Aorta (tissue), 5 donors: ENCODE data around the gene C16orf54. TPM values are rescaled to one million over a fixed set of nuclear protein-coding genes. Genes with fewer than 3 reads are reported as not detected.
"Not testable (repeated sequence)": the region's sequence is repeated elsewhere in the genome, so short reads cannot be mapped to it uniquely, and the experiment has no call there.

Source experiments
- ATAC-seq: fragments of 200-7000 bp; cut with Tn5 transposase; one replicate; pipeline ENCODE4 v1.9.1; 2022; ENCODE audit warnings: moderate library complexity; ENCODE audit not compliant: low FRiP score
- DNase-seq, 2 donors: peaks; one replicate each; pipeline ENCODE4 v3.0.0-alpha.2; 2020
- H3K27ac ChIP-seq, 2 donors: one replicate each; pipeline ENCODE4 v1.5.1; 2013; ENCODE audit warnings: low read length in 2 of 2, mild to moderate bottlenecking in 2 of 2, moderate library complexity in 2 of 2, control low read depth in 1 of 2, inconsistent platforms in 1 of 2, low read depth in 1 of 2
- H3K27me3 ChIP-seq, 2 donors: one replicate each; pipeline ENCODE4 v1.6.1; 2013; ENCODE audit warnings: control low read depth in 1 of 2, low read length in 1 of 2, mild to moderate bottlenecking in 1 of 2, moderate library complexity in 1 of 2; ENCODE audit not compliant: insufficient read depth in 2 of 2, control insufficient read depth in 1 of 2
- H3K36me3 ChIP-seq, 2 donors: one replicate each; pipeline ENCODE4 v1.6.1; 2013; ENCODE audit warnings: control low read depth in 1 of 2, low read length in 1 of 2, mild to moderate bottlenecking in 1 of 2; ENCODE audit not compliant: insufficient read depth in 2 of 2, control insufficient read depth in 1 of 2
- H3K4me1 ChIP-seq, 2 donors: one replicate each; pipeline ENCODE4 v1.6.1; 2013; ENCODE audit warnings: low read length in 2 of 2, control low read depth in 1 of 2, mild to moderate bottlenecking in 1 of 2, moderate library complexity in 1 of 2; ENCODE audit not compliant: insufficient read depth in 2 of 2, control insufficient read depth in 1 of 2
- H3K4me3 ChIP-seq, 2 donors: one replicate each; pipeline ENCODE4 v1.5.1; 2013; ENCODE audit warnings: low read length in 2 of 2, control low read depth in 1 of 2, mild to moderate bottlenecking in 1 of 2
- H3K9me3 ChIP-seq: one replicate; pipeline ENCODE4 v1.6.1; 2013; ENCODE audit warnings: mild to moderate bottlenecking, low read length; ENCODE audit not compliant: control insufficient read depth
- WGBS, 2 donors: extraction: QIAGEN DNeasy Blood & Tissue Kit; methylation state at CpG; one replicate each; pipeline ENCODE4 v1.1.7; 2013; 5-methylcytosine and 5-hydroxymethylcytosine counted together
- intact Hi-C, 2 donors: fragments of 100-400 bp; cut with DNase I; formaldehyde crosslinking; loops; one replicate each; pipeline versions ENCODE4 v1.14.2 to v1.15.0; 2022
- long read RNA-seq, 2 donors: library from polyadenylated mRNA; unstranded; transcript quantifications; one replicate each; pipeline ENCODE4 v2.0.0, GENCODE V29; 2020 to 2021
- polyA plus RNA-seq, 2 donors: library from polyadenylated mRNA; stranded (reverse); fragments of 200-250 nt; gene quantifications; one replicate each; pipeline ENCODE4 v1.2.3, GENCODE V29; 2013
- total RNA-seq, 2 donors: library from RNA; stranded (reverse); fragmentation: NEBNext Ultra II Directional; extraction: Animal tissue kit (Norgen Biotek cat#: 25700); gene quantifications; one replicate each; pipeline ENCODE4 v1.2.1, GENCODE V29; 2021
- donor health status: healthy with polysubstance abuse.
- donor health status: Bipolar disorder and iron deficiency.
- donor health status: DM: no; HTN: no; CAD: no.
- donor health status: DM: no; HTN: no; CAD: no.
- donor health status: DM: yes; HTN: yes; CAD: no.

Gene C16orf54
- total RNA-seq (1 to 10 TPM; 2.6 to 3.1 TPM), polyA plus RNA-seq (1 to 10 TPM in 1 of 2 donors, under 1 TPM in 1; 0.28 to 1.1 TPM)
- long read RNA-seq, donor 1, partial matches to known transcripts, result 1 of 5 reads
- long read RNA-seq, donor 1, other reads (novel, unspliced or antisense), result 1 of 5 reads
- long read RNA-seq, donor 2, result 0 reads

DNA sequence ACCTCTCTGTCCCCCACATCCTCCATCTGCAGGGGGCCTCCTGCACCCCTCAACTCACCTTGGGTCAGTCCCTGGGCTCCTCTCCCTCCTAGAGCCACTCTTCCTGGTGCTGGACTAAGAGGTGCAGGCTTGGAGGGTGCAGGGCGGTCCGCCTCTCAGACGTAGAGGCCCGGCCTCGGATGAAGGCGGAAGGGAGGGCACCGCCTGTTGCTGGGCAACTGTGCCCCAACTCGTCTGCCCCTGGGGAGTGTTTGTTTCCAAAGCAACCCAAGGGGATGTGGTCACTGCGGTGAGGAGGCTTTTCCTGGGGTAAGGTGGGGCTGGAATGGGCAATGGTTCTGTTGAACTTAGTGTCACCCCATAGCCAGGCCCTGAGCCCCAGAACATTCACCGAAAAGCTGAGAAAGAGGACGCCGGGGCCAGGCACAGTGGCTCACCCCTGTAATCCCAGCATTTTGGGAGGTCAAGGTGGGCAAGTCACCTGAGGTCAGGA, at the start of gene C16orf54:
Gene C16orf54, minus strand, starts transcription at position 138 of the 493 bp plus-strand sequence. CDS start 1,039 bp downstream, outside the sequence.
- intact Hi-C loops, result loop anchor here in 1 of 2 donors (5.0 kb wide), 1 partner anchor 261 kb away; no protein-coding TSS in a partner anchor
- WGBS, 2 donors, result 84 to 86% methylated on average over 12 of the region's 12 CpGs
- peak; percentile 85 for ATAC-seq
- H3K4me1 ChIP-seq, result no peaks in the 10 kb centered on the region
- H3K36me3 ChIP-seq, result no peaks in the 10 kb centered on the region
- H3K27me3 ChIP-seq, result no peaks in the 10 kb centered on the region
- H3K27ac ChIP-seq, result no peak within 1 kb of the TSS
- H3K9me3 ChIP-seq, result peaks cover 1% of the 10 kb centered on the region
- peak; percentile 86 to 89 for DNase-seq
- no peak within 1 kb of the TSS for H3K4me3 ChIP-seq

DNA sequence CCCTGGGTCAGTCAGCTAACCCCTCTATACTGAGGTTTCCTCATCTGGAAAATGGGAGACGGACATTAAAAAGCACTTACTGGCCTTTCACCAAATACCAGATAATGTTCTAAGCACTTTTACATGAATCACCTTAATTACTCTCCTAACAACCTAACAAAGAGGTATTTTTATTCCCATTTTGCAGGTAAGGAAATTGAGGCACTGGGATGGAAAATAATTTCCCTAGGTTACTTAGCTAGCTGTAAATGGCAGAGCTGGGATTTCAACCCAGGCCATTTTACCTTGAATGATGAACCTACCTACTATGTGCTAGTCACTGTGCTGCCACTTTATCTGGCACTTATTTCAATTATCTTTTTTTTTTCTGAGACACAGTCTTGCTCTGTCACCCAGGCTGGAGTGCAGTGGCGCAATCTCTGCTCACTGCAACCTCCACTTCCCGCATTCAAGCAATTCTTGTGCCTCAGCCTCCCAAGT, 48.5 kb upstream of the C16orf54 start:
- Histone ChIP-seq H3K4me1 (no peaks in the 10 kb centered on the region), H3K36me3 (peaks cover 0 to 2% of the 10 kb centered on the region in 2 donors), H3K27ac (no peak overlapping the region), H3K4me3 (no peak overlapping the region), H3K27me3 (no peaks in the 10 kb centered on the region), H3K9me3 (no peaks in the 10 kb centered on the region)
- no peak for ATAC-seq
- WGBS, 2 donors, result 96 to 99% methylated on average over 3 of the region's 3 CpGs
- intact Hi-C loops, result no loop called here
- DNase-seq, result no peak

GRCh38 chr16:29793153-29793552, 47.4 kb upstream of the C16orf54 start:
- intact Hi-C loops, DNase-seq: not testable (repeated sequence)
- WGBS, 2 donors, result 90 to 91% methylated on average over 18 of the region's 18 CpGs

GRCh38 chr16:29791845-29792807, 46.3 kb upstream of the C16orf54 start:
- Histone ChIP-seq H3K9me3 (no peaks in the 10 kb centered on the region), H3K36me3 (no peaks in the 10 kb centered on the region), H3K27ac (no peak overlapping the region), H3K4me1 (no peaks in the 10 kb centered on the region), H3K4me3 (no peak overlapping the region), H3K27me3 (no peaks in the 10 kb centered on the region)
- intact Hi-C loops, result no loop called here
- 73 to 74% methylated on average over 9 of the region's 9 CpGs for WGBS, 2 donors
- ATAC-seq (no peak), DNase-seq (no peak)

More at GRCh38 chr16:29793153-29793552, 47.4 kb upstream of the C16orf54 start:
- H3K27ac ChIP-seq, H3K27me3 ChIP-seq, ATAC-seq, H3K4me3 ChIP-seq, H3K9me3 ChIP-seq, H3K36me3 ChIP-seq, H3K4me1 ChIP-seq: not testable (repeated sequence)

DNA sequence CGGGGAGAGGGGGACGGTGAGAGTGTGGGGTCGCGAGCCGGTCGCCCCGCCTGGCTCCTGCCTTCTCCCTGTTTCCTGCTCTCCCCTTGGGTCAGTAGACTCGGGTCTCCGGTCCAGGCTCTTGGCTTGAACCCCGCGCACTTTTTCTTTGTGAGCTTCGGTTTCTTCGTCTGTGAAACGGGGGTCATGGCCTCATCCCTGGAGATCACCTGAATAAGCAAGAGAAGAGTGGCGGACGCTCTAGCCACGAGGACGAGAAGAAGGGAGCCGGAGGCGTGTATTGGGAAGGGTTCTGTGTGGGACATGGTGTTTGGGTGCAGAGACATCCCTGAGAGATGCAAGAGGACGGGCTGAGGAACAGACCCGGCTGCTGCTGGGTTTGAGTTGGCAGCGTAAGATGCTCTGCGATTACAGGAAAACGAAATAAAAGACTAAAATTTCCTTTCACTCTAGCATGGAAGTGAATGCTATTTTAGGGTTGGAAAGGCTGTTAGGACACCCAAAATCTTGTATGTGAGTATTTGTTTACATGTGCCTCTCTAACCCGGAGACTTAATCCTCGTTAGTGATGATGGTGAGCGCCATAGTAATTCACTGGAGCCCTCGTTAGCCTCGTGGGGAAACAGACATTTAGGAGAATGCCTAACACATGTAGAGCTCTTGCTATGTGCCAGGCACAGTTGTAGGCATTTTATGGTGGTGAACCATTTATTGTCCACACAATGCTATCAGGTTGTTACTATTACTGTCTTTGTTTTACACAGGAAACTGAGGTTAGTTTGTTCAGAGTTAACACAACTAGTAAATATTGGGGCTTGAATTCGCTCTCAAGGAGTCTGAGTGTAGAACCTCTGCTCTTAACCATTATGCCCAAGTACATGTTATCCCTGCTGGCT, 45.4 kb upstream of the C16orf54 start:
- ATAC-seq (peak; percentile 1), DNase-seq (no peak)
- 2% methylated on average over 25 to 31 of the region's 31 CpGs for WGBS, 2 donors
- intact Hi-C loops, result no loop called here
- no peaks in the 10 kb centered on the region for H3K4me1 ChIP-seq
- H3K9me3 ChIP-seq, result no peaks in the 10 kb centered on the region
- no peaks in the 10 kb centered on the region for H3K36me3 ChIP-seq
- peak overlapping the region in 1 of 2 donors; percentile 22 for H3K27ac ChIP-seq
- peak overlapping the region; percentile 51 to 77 for H3K4me3 ChIP-seq
- no peaks in the 10 kb centered on the region for H3K27me3 ChIP-seq

GRCh38 chr16:29790183-29790948, 44.6 kb upstream of the C16orf54 start, which contains the start of gene KIF22:
Gene KIF22, plus strand, starts transcription at chr16:29790751. Its CDS starts 9 bp downstream, at chr16:29790760.
- H3K4me3 ChIP-seq, result peak within 1 kb of the TSS; percentile 51 to 77
- H3K9me3 ChIP-seq, result no peaks in the 10 kb centered on the region
- ATAC-seq (peak; percentile 100), DNase-seq (peak; percentile 99 to 100)
- WGBS, 2 donors, result 0% methylated on average over 64 to 67 of the region's 67 CpGs
- no peaks in the 10 kb centered on the region for H3K4me1 ChIP-seq
- intact Hi-C loops, result no loop called here
- no peaks in the 10 kb centered on the region for H3K36me3 ChIP-seq
- no peaks in the 10 kb centered on the region for H3K27me3 ChIP-seq
- peak within 1 kb of the TSS; percentile 6 to 80 for H3K27ac ChIP-seq

DNA sequence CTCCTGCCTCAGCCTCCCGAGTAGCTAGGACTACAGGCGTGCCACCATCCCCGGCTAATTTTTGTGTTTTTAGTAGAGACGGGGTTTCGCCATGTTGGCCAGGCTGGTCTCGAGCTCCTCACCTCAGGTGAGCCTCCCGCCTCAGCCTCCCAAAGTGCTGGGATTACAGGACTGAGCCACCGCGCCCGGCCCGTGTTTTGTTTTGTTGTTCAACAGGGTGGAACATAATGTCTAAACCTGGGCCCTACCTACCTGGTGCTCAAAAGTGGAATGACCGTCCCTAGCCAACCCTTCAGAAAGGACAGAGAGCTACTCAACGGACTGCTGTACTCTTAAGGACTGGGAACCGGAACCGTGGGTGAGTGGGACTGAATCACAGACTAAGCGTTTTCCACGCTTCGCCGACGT, 44.0 kb upstream of the C16orf54 start:
- Histone ChIP-seq H3K9me3 (no peaks in the 10 kb centered on the region), H3K4me1 (no peaks in the 10 kb centered on the region), H3K4me3 (peak overlapping the region in 1 of 2 donors; percentile 1), H3K27me3 (no peaks in the 10 kb centered on the region), H3K27ac (peak overlapping the region; percentile 6 to 80), H3K36me3 (no peaks in the 10 kb centered on the region)
- intact Hi-C loops, result no loop called here
- 58 to 59% methylated on average over 20 of the region's 20 CpGs for WGBS, 2 donors
- DNase-seq (no peak), ATAC-seq (no peak)
